Islet of Langerhans (tissue), 1 donor: ENCODE data around the gene PLIN4.

Experiments
- FAIRE-seq: peaks from one replicate; lab custom pipeline; 2011; peaks lifted over from hg19 to GRCh38; lab: Jason Lieb, UNC

PLIN4 gene

GRCh38 chr19:4492337-4493103, 25.8 kb downstream of the PLIN4 start:
- no peak for FAIRE-seq

- FAIRE-seq, result no peak
Measured at GRCh38 chr19:4491446-4491845, 26.8 kb downstream of the PLIN4 start.

DNA sequence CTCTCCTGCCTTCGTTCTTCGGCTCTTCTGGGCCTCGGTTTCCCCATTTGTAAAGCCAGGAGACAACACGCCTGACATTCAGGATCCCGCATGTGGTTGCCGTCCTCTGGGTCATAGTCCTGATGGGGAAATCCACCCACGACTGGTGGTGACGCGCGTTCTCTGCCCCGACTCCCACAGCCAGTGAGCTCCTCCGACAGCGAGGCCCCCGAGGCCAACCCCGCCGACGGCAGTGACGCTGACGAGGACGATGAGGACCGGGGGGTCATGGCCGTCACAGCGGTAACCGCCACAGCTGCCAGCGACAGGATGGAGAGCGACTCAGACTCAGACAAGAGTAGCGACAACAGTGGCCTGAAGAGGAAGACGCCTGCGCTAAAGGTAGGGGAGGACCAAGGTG, 29.8 kb downstream of the PLIN4 start:
- no peak for FAIRE-seq

DNA sequence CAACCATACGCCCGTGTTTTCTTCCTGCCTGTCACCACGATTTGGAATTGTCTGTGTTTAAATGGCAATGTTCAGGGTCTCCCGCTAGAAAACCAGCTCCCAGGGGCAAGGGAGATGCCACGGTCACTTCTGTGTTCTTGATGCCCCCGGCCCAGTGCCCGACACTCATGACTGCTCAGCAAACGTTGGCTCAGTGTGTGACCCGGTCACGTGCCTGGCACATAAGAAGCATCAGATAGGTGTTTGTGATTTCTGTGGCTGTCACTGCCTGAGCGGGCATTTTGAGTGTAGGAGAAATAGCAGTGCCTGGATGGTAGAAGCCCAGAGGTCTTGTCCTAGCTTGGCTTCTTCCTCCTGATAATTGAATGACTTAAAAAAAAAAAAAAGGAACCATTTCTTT, 30.7 kb downstream of the PLIN4 start:
- FAIRE-seq, result no peak

GRCh38 chr19:4483385-4483784, 34.9 kb downstream of the PLIN4 start:
- no peak for FAIRE-seq

- no peak for FAIRE-seq
Measured at GRCh38 chr19:4482721-4483364, 35.4 kb downstream of the PLIN4 start.

- FAIRE-seq, result no peak
Measured at GRCh38 chr19:4477034-4477801, 41.1 kb downstream of the PLIN4 start.

DNA sequence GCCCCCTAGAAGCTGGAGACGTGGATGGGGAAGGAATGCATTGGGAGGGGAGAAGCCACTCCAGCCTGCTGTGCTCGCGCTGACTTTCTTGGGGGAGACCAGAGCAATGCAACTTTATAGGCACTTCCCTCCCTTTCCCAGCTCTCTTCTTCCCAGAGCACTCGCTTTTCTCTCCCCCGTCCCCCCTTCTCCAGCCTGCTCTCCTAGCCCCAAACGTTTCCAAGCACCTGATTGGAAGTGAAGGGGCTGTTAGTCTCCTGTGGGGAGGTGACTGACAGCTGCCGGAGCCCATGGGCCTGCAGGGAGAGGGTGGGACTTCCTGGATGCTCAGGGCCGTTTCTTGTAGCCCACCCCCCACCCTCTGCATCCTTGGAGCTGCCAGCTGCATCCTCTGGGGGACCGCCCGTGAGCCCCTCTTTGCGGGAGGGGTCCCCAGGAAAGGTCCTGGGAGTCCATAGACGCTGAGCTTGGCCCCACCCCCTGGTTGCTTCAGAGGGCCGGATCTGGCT, 43.7 kb downstream of the PLIN4 start:
- FAIRE-seq, result no peak

DNA sequence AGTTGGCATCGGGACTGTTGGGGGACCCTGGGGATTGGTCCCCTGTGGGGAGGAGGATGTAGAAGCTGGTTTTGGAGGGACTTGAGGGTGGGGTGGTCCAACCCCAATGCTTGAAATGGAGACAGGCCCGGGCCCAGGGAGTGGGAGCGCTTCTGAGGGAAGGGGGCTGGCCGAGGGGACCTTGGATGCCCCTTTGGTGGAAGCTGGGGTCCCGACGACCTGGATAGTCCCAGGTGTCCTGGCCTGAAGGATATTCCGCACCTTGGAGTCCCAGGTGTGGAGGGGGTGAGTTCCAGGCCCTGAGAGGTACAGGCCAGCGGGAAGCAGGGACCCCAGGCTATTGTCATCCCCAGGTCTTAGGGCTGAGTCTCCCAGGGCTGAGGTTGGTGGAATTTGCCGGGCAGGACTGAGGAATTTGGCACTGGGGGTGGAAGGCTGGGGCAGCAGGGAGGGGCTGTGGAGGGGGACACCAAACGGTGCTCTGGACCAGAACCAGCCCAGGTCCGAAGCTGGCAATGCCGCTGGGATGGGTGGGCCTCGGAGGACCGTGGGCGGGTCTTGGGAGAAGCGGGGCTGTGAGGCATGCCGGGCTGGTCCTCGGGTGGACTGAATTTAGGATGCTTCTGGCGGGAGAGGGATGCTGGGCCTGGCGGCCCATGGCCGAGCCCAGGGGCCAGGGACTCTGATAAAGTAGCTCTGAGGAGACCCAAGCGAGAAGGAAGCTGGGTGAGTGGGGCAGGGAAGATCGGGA, 44.3 kb downstream of the PLIN4 start:
- no peak for FAIRE-seq

- no peak for FAIRE-seq
Measured at GRCh38 chr19:4473011-4473762, 45.1 kb downstream of the PLIN4 start.

DNA sequence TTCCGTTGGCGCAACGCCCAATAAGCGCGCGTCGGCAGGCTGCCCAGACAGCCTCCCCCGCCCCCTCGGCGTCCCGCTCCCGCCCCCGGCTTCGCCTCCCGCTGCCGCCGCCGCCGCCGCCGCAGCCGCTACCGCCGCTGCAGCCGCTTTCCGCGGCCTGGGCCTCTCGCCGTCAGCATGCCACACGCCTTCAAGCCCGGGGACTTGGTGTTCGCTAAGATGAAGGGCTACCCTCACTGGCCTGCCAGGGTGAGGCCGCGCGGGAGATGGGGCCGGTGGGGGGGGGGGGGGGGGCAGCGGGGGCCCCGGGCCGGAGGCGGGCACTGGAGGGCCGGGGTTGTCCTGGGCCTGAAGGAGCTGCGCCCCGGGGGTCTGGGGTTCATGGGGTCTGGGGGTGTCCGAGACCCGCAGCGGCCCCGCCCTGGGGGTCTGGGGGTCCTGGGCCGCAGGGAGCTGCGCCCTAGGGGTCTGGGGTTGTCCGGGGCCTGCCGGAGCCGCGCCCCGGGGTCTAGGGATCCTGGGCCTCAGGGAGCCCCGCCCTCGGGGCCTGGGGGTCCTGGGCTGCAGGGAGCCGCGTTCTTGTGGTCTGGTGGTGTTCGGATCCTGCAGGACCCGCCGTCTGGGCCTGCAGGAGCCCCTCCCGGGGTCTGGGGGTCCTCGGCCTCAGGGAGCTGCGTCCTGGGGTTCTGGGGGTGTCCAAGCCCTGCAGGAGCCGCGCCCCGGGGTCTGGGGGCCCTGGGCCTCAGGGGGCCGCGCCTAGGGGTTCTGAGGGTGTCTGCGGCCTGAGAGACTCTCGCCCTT, 45.9 kb downstream of the PLIN4 start, which contains the start of gene HDGFL2:
Gene HDGFL2 (plus strand): TSS at position 124 of the 801 bp plus-strand sequence. CDS start 54 bp downstream, at position 178.
- no peak for FAIRE-seq

DNA sequence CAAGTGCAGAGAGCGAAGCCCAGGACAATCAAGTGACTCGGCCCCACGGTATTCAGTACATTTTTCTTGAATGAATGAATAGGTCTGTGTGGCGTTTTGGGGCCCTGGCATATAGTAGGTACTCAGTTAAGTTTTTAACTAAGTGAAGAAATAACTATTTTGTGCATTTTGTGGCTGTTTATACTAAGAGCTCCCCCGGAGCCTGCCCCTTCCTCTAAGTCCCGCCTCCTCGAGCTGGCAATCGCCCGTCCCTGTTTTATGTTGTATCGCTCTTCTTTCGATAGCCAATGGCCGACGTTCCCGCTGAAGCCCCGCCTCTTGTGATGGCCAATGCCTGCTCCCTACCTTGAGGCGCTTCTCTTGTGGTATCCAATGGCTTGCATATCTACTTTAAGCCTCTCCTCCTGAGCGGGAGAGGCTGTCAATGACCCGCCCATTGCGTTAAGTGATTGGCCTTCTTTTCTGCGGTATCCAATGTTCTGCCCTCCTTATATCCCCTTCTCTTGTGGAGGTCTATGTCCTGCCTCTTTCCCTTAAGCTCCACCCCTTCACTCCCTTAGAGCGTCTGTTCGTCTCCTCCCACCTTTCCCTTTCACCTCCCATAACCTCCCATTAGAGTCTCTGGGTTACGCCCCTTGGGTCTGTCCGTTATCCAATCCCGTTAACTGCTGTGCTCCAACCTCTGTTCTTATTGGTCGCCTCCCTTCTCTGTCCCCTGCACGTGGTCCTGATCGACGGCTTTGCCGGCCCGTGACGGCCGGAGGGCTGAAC, 46.7 kb downstream of the PLIN4 start:
- FAIRE-seq, result peak; percentile 100

GRCh38 chr19:4467835-4468234, 50.5 kb downstream of the PLIN4 start:
- FAIRE-seq, result no peak

DNA sequence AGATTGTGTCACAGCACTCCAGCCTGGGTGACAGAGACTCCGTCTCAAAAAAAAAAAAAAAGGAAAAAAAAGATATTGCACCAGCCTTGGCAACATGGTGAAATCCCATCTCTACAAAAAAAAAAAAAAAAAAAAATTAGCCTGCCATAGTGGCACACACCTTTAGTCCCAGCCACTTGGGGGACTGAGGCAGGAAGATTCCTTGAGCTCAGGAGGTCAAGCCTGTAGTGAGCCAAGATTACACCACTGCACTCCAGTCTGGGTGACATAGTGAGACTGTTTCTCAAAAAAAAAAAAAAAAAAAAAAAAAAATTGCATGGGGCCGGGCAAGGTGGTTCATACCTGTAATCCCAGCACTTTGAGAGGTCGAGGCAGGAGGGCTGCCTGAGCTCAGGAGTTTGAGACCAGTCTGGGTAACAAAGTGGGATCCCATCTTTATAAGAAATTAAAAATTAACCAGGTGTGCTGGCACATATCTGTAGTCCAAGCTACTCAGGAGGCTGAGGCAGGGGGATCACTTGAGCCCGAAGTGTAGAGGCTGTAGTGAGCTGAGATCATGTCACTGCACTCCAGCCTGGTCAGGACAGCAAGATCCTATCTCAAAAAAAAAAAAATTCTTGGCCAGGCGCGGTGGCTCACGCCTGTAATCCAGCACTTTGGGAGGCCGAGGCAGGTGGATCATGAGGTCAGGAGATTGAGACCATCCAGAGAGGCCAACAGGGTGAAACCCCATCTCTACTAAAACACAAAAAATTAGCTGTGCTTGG, 53.3 kb downstream of the PLIN4 start:
- FAIRE-seq, result no peak

DNA sequence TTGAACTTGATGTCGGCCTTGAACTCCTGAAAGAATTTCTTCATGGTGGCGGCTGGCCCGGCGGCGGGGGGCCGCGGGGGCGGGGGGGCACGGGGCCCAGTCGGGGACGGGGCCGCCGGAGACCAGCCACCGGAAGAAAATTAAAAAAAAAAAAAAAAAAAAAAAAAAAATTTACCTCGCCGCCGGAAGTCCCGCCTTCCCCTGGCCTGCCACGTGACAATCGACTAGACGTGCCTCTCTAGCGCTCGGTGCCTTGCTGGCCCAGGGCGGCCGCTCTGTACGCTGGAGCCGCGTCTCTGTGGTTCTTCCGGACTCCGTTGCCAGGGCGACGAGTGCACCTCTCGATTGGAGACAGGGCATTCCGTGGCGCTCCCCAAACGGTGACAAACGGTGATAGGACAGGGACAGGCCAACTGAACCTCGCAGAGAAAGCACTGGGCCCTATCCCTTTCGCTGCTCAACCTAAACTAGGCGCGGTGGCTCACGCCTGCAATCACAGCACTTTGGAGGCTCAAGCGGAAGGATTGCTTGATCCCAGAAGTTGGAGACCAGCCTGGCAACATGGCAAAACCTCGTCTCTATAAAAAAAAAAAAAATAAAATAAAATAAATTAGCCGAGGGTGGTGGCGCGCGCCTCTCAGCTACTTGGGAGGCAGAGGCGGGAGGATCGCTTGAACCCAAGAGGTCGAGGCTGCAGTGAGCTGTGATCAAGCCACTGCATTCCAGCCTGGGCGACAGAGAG, 60.5 kb downstream of the PLIN4 start, which contains the start of gene UBXN6:
Gene UBXN6 (minus strand): TSS at position 141 of the 742 bp plus-strand sequence. CDS start 97 bp downstream, at position 44.
- peak; percentile 96 for FAIRE-seq

- no peak for FAIRE-seq
Measured at GRCh38 chr19:4456843-4457653, 61.2 kb downstream of the PLIN4 start.

- no peak for FAIRE-seq
Measured at GRCh38 chr19:4456476-4456842, 61.8 kb downstream of the PLIN4 start.
